GM04504 (cell line): Measurements from ENCODE around the gene RFX8.
A peak's percentile ranks its signal among the peaks of the same experiment; 100 is the strongest.

ENCODE experiments used
- DNase-seq: peaks from one replicate; pipeline ENCODE4 v3.0.0-alpha.2; 2012; ENCODE audit warnings: low read depth

RFX8 gene

DNA sequence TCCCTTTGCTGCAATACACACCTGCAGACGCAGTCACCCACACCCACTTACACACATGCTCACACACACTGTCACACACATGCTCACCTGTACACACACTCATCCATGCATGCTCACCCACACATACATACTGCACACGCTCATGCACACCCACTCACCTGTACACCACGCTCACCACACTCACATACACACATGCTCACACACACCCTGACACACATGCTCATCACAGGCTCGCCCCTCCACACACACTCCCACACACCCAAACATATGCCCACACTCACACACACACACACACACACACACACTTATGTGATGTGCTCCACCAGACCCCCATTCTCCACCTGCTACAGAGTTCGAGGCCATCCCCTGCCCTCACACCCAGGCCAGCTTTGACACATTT, 64.8 kb downstream of the RFX8 start:
- no peak for DNase-seq

DNA sequence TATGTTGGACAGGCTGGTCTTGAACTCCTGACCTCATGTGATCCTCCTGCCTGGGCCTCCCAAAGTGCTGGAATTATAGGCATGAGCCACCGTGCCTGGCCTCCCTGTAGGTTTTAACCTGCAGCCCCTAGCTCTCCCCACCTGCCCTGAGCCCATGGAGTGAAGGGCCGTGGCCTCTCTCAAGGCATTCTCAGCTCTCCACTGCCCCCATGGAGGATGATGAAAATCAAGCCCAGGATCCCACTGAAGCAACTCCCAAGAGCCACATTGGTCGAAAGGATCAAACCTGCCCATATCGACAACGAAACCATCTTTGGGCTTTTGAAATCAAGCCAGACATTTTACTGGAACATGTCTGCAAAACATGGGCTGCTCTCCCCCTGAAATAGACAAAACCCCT, 65.2 kb downstream of the RFX8 start:
- DNase-seq: no peak

DNA sequence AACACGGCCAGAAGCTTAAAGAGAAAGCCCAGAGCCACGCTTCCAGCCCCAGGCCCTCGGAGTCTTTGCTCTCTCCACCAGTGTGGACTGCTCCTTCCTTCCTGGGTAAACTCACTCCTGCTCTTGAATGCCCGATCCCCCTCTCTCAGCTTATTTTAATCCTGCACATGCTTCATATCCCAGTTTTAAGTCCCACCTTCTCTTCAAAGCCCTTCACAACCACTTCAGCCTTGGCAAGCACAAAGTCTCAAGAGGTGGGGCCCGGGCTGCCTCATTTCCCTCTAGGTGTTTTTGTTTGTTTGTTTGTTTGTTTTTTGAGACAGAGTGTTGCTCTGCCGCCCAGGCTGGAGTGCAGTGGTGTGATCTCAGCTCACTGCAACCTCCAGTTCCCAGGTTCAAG, 66.0 kb downstream of the RFX8 start:
- DNase-seq: no peak

DNA sequence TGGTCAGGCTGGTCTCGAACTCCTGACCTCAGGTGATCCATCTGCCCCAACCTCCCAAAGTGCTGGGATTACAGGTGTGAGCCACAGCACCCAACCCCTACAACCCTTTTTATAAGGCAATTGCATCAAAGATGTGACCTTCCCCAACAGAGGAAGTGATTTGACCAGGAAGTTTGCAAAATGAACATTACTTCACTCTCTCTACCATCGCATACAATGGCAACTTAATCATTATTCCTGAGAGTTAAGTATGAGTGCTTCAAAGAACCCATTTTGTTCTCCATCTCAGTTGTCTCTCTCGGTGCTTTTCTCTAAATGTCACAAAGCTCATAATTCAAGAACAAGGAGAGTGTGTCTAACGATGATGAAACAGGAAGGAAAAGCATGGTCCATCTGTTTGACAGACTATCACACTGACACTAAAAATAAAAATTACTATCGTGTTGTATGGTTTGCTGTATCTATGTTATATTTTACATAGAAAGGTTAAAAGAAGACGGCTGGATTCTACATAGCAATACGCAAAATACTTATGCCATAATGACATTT, 69.5 kb downstream of the RFX8 start:
- DNase-seq: no peak

DNA sequence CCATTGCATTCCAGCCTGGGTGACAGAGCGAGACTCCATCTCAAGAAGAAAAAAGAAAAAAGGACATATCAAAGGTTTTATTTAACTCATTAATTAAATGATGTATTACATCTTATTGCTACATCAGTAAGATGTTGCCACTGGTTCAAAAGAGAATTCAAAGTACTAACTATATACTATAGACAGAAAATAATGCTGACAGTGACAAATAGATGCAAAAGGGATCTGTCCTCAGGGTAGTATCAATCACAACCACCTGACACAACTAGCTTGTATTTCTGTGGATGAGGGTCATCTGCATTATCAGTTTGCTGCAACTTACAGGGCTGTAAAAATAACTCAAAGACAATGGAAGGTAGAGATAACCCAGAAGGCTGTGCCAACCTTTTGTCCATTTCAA, 71.2 kb downstream of the RFX8 start:
- no peak for DNase-seq

DNA sequence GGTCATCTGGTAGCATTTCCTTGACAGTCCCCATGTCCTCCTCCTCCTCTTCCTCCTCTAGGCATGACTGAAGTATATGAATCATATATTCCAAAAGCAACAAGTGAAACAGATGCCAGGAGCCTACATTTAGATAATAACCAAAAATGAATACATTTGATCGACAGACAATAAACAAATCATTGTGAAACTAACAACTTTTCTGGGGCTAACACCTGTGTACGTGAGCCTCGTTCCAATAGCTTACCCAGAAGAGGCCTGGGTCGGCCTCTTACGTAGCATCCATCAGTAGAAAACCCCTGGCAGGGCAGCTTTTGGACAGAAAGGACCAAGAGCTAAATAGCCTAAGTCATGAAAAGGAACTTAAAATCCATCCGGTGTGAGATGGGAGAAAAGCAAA, 72.3 kb downstream of the RFX8 start:
- DNase-seq: no peak

DNA sequence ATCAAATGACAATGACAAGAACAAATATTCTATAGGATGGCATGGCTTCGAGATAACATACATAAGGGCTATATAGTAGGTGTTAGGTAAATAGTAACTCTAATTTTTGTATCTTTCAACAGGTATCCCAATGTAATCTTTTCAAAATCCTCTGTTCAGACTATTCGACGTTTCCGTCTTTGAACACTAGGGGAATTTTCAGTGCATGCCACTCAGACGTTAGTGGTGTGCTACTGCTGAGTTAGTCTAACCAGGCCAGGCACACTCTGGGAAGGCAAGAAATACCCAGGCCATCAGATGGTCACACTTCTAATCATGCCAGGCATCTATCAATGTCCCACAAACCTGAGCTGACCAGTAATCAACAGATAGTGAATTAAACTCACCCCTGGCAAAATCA, 73.0 kb downstream of the RFX8 start:
- DNase-seq: no peak

DNA sequence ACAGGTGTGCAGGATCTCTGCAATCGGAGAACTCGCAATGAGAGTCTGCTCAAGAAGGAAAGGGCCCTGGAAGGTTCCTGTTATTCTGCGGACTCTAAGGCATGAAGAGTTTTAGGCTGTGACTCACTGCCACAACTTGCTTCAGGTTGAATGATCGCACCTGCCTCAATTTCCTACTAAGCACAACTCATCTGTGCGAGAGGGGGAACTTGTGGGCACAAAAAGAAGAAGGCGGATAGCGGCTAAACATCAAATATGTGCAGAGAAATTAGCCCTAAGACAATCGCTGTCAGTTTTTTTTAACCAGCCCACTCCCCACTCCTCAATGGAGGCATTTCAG, 73.6 kb downstream of the RFX8 start:
- no peak for DNase-seq

DNA sequence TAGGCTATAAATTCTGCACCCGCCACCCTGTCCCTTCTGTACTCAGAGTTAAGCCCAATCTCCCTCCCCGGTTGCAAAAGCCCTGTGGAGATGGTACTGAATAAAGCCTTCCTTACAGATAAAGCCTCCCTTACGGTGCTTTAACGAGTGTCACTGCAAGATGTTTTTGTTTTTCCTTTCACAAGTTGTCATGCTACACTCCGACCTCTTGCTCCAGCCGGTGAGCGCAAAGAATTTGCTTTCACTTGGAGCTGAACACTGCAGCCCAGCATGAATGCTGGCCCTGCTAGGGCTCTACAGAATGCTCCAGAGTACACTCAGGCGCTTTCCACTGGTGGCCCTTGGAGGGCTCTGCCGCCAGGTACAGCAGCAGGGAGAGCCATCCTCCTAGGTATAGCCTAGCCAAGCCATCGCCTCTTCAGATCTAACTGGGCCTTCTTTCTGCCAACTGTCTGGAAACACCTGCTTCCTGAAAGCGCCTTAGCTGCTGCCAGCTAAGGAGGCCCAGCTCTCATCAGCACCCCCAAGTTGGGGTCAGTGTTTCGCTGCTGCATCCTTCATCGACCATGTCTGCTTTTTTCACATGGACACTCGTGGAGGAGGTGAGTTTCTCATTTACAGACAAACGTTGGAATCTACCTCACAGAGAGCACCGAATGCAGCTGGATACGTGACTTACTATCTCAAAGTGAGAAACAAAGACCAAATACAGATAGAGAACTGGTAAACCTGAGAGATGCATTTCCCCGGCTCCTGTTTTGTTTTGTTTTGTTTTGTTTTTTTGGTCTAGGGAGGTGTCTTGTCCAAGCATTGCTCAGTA, 74.2 kb downstream of the RFX8 start:
- no peak for DNase-seq

DNA sequence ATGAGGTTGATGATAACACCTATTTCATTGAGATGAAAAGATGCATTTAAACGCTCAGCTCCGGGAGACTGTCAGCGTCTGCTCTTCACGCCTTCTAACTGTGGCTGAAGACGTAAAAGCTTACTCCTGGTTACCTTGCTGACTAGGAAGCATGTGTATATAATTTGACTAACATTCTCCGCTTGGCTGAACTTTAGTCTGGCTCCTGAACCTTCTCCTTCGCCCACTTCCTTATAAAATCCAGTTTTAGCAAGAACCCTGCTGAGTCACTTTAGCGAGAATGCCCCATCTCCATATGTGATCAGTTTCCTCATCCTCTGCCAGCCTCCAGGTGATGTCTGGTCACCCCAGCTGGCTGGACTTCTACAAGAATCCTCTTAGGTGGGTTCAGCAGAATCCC, 74.9 kb downstream of the RFX8 start:
- DNase-seq: no peak

DNA sequence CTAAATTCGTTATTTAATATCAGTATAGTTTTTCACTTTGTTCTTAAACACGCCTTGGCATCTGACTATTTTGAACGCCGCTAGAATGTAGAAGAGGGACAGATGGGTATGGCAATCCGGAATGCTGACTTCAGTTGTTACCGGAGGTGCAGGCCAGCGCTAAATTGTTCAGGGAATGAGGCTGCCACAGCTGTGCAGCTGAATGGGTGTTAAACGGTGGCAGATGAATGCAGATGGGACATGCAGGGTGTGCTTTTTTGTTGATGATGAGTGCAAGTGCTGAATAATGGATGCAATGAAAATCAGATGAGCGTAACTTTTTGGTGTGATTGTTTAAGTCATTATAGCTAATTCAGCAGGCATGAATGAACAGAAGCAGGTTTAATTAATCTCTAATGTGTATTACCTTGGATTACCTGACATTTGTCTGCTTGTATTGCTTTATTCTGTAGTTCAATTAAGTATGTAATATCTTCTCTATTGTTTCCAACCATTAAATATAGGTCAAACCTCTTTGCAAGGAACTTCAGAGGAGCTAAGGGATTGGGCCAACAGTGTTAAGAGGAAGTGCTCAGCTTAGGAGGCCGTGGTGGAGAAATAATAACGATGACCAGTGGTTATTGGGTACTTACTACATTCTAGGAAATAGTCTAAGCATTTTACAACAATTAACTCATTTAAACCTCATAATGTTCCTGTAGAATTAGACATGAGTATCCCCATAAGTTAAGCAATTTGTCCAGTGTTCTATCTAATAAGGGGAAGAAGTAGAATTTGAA, 75.7 kb downstream of the RFX8 start:
- DNase-seq: no peak

DNA sequence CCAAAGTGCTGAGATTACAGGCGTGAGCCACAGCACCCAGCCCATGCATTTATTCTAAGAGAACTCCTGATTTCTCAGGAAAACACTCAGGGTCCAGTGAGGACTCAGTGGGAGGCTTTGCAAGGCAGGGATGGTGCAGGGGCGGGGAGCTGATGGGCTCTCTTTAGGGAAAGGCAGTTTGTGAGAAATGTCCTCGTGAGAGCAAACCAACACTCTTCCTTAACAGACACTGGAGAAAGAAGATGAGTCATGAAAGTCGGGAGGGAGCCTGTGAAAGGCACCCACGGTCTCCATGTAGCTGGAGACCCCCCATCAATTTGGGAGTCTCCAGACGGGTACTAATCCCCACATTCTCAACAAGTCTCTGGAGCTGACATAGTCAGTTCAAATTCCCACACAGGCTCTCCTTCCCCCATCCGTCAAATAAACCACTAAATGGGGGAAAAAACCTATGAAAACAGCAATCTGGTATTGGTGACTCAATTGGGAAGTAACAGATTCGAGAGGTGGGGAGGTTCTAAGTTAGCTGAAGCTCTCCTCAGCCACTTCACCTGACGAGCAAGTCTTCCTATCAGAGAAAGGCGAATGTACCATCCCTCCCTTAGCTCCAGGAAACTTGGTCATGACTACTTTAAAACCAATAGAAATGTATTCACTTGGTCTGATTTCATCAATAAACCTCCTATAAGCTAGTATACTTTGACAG, 76.6 kb downstream of the RFX8 start:
- DNase-seq: no peak

DNA sequence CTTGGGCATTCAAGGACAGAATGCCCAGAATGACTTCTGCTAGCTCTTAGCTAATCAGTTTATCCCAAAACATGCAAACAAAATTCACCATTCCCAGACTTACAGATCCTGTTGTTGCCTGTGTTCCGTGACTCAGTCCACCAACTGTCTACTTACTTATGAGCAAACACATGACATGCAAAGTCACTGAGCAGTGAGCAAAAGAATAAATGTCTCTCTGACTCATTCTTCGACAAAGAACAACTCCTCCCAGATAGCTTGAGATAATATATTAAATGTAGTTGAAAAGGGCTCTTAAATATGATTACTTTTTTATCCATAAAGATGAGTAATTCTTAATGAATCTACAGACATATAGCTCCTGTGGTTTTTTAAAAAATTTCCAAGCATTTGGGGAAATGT, 78.6 kb downstream of the RFX8 start:
- DNase-seq: peak; percentile 78

DNA sequence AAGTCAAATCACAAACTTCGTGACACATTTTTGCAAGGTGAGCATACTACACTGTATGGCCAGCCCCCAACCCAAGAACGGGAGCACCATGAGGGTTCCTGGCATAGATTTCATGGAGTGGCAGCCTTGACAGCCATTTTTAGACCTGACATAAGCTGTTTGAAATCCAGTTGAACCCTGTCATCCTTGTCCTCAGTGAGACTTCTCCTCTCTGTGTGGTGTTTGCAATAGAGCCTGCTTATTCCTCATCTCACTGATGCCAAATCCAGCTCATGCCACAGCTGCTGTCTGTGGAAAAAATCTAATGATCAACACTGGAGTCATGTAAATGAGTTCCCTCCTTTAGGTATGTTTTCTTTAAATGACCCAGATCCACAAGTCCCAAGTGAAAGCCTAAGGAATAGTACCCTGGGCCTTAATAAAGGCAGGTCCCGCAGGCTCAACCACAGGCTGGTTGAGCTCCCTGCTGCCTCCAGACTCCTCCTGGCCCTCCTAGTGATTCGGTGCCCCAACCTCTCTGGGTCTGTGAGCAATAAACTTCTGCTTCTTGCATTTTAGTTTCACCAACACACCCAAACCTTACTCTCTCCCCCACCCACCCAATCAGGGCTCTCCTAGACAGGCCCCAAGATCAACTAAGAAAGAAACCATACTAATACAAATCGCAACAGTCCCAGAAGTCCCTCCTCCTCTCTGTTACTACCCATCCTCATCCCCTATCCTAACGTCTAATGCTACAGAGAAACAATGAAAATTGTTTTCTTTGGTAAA, 79.2 kb downstream of the RFX8 start:
- DNase-seq: no peak

DNA sequence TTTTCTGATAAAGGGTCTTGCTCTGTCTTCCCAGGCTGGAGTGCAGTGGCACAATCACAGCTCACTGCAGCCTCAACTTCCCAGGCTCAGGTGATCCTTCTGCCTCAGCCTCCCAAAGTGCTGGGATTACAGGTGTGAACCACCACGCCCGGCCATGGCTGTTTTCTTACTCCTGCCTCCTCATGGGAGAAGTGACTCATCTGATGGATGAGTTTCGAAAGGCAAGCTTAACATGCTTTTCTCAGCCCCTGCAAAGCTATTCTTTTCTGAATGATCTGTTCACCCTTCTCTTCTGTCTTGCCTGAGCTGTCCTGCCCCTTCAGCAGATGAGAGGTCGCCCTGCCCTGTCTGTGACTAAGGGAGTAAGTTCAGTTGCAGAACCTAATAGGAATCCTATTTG, 86.7 kb downstream of the RFX8 start:
- no peak for DNase-seq

DNA sequence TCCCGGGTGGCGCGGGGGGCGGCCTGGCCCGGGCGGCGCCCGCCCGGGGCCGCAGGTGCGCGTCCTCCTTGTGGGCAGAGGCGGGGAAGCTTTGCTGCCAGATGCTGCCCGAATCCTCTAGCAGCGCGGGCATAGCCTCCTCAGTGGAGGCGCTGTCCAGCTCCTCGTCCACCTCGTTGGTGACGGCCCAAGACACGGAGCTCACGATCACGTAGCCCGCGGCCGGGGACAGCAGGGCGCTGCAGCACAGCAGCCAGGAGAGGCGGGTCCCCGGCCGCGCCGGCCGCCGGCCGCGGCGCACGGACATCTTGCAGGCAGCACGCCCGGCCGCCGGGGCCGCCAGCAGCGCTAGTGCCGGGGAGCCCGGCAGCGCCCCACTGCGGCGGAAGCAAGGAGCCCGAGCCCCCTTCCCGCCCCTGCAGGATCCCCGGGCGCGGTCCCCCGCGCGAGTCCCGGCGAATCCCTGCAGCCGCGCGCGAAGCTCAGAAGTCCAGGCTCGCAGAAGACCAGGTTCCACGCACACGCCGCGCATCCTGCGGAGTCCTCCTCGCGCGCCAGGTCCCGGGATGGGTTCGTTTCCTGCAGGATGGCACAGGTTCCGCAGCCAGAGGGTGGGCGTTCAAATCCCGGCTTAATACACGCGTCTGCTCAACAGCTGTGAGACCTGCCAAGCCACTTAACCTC, 87.6 kb downstream of the RFX8 start, which contains the start of gene CREG2:
TSS of gene CREG2 (minus strand) at position 353 of the 684 bp plus-strand sequence. CDS start at position 307, 46 bp downstream.
- DNase-seq: peak; percentile 34

DNA sequence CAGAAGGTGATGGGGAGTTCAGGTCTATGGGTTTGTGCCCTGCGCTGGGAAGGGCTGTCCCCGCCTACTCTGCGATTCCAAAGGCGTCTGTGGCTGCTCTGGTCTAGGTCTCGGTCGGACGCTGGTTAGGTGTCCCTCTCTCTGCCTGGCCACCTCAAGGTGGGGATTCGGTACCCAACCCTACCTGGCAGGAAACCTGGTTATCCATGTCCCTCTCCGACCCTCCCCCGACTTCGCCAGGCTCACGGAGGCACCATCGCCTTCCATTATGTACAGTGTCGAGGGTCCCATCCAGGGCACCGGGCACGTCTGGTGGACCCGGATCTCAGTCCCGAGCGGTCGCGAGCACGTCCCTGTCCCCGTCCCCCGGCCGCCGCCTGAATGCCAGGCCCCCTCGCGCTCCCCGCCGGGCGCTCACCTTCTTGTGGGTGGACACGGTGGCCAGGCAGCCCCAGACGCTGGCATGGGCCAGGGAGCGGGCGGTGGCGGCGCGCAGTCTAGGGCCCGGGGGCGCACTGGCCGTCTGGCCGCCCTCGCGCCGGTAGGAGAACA, 88.2 kb downstream of the RFX8 start:
- no peak for DNase-seq

DNA sequence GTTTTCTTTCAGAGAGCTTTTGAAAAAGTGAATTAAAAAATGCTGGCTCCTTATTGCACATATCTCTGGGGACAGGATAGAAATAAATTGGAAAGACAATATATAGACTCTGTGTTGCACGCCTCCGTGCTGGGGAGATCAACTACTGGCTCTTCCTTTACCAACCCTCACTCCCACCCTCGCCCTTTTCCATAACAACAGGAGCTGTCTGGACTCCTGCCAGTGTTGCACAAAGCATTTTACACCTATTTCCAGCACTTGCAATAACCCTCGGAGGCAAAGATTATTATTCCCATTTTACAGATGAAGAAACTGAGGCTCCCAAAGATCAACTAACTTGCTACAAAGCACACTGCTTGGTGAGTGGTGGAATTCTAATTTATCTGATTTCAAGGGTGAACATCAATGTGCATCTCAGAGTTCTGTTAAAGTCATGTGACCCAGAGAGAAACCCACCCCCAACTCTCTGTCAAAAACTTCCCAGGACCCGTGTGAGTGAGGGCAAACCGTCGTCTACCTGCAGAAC, 91.8 kb downstream of the RFX8 start:
- no peak for DNase-seq

DNA sequence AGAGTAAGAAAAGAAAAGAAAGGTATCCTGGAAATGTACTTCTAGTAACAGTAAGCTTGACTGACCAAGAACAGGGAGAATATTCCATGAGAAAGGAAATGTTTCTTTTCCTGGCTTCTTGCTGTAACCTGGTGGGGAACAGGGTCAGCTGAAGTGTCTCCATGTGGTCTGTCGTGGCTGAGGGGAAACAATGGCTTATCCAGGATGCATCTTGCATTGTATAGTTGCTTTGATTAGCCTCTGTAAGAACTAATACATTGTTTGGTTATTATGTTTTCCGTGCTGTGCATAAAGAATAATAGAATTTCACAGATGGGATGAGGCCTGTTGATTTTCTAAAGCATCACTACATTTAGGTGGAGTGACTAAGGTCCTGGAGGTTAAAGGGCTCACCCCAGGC, 92.5 kb downstream of the RFX8 start:
- no peak for DNase-seq

DNA sequence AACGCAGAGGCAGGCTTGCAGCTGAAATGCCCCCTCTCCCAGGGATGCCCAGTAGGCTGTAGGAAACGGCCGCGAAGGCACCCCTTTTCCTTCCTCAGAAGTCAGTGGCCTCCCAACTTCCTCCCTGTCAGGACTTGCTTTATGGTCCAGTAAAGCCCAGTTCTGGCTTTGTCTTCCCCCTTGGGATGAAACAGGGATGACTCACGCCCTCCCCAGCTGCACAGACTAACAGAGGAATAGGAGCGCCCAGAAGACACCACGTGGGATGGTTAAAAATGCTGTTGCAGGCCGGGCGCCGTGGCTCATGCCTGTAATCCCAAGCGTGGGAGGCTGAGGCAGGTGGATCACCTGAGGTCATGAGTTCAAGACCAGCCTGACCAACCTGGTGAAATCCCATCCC, 94.5 kb downstream of the RFX8 start:
- no peak for DNase-seq

DNA sequence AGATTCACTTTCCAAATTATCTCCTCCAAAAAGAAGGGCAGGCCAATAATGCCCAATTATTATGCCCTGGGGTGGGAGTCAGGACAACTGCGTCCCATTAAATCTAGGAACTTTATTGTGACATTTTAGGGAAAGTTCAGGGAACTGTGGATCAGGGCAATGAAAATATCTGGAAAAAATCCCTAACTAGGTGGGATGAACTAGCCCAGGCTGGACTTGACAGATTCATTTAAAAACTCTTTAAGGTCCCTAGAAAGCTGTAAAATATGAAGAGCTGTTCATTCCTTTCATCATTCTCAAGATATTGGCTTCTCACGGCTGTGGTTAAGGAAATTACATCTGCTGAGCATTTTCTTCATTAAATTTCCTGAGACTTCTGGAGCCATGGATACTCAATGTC, 95.8 kb downstream of the RFX8 start:
- DNase-seq: no peak
